Calu3 (cell line): Measurements from ENCODE around the gene COA5. TPM values are rescaled to one million over a fixed set of nuclear protein-coding genes. Genes with fewer than 3 reads are reported as not detected.
A peak's percentile ranks its signal among the peaks of the same experiment; 100 is the strongest.

Experiments used
- BruUV-seq: library from RNA; stranded (reverse); fragments of 400-500 nt; replicated peaks from 2 replicates; lab custom pipeline; 2021; lab: Mats Ljungman, UMichigan
- CTCF ChIA-PET: fragments of 300-600 bp; sonication (Branson Sonifier 250); formaldehyde crosslinking; loops from one replicate; lab custom pipeline; 2022; ENCODE audit warnings: antibody characterized with exemption; lab: Charles Lee
- DNase-seq: peaks from one replicate; pipeline ENCODE4 v3.0.0; 2022
- H3K27ac Mint-ChIP-seq: one replicate; pipeline ENCODE4 v1.8.0; 2022; ENCODE audit warnings: mixed read lengths; ENCODE audit not compliant: unreplicated experiment
- H3K27me3 Mint-ChIP-seq: one replicate; pipeline ENCODE4 v1.8.0; 2022; ENCODE audit warnings: mixed read lengths; ENCODE audit not compliant: unreplicated experiment
- H3K36me3 Mint-ChIP-seq: one replicate; pipeline ENCODE4 v1.8.0; 2022; ENCODE audit warnings: mild to moderate bottlenecking, moderate library complexity, mixed read lengths; ENCODE audit not compliant: insufficient read depth, unreplicated experiment
- H3K4me1 Mint-ChIP-seq: one replicate; pipeline ENCODE4 v1.8.0; 2022; ENCODE audit warnings: mild to moderate bottlenecking, low read depth, mixed read lengths; ENCODE audit not compliant: unreplicated experiment
- H3K4me3 Mint-ChIP-seq: one replicate; pipeline ENCODE4 v1.8.0; 2022; ENCODE audit warnings: mild to moderate bottlenecking, low read depth, moderate library complexity, mixed read lengths; ENCODE audit not compliant: unreplicated experiment
- H3K9me3 Mint-ChIP-seq: one replicate; pipeline ENCODE4 v1.8.0; 2022; ENCODE audit warnings: low read depth, mixed read lengths; ENCODE audit not compliant: unreplicated experiment
- CTCF ChIP-seq: fragments of 200-600 bp; IDR thresholded peaks from one replicate; pipeline ENCODE4 v1.8.0; 2022; ENCODE audit warnings: antibody characterized with exemption; ENCODE audit not compliant: unreplicated experiment
- intact Hi-C: fragments of 100-400 bp; cut with micrococcal nuclease; formaldehyde crosslinking; loops from one replicate; pipeline ENCODE4 v1.10.0; 2022; ENCODE audit not compliant: unreplicated experiment
- total RNA-seq: library from RNA; stranded (reverse); gene quantifications from 2 replicates; pipeline ENCODE4 v1.2.3, GENCODE V29; 2022

The COA5 gene
- total RNA-seq, 1 experiment from 2014 or later, result 24.9 TPM

- Mint-ChIP-seq H3K27me3 (no peaks in the 10 kb centered on the region), H3K36me3 (no peaks in the 10 kb centered on the region), H3K27ac (no peak overlapping the region), H3K4me3 (no peak overlapping the region), H3K4me1 (peaks cover 7% of the 10 kb centered on the region), H3K9me3 (no peaks in the 10 kb centered on the region)
- intact Hi-C loops, result loop anchor here (1.0 kb wide), 2 partner anchors 187 to 416 kb away; no protein-coding TSS in a partner anchor
- no peak for DNase-seq
- CTCF ChIA-PET, result interaction anchor here (0.8 to 1.7 kb wide), 11 partner anchors 41 to 416 kb away, joined by 3 to 25 read pairs (median 5); partner anchors contain the start of genes COA5, CRACDL and UNC50
- TF ChIP-seq CTCF, result no peak
- no TSS peak for BruUV-seq
Measured at GRCh38 chr2:98649992-98650375, 41.7 kb upstream of the COA5 start.

GRCh38 chr2:98649135-98649991 lies 41.1 kb upstream of the COA5 start:
- DNase-seq, result peak; percentile 75
- peak; percentile 94 for TF ChIP-seq CTCF
- no peaks in the 10 kb centered on the region for H3K27me3 Mint-ChIP-seq
- H3K27ac Mint-ChIP-seq, result no peak overlapping the region
- intact Hi-C loops, result loop anchor here (1.0 kb wide), 2 partner anchors 188 to 417 kb away; no protein-coding TSS in a partner anchor
- CTCF ChIA-PET, result interaction anchor here (0.6 to 1.7 kb wide), 13 partner anchors 40 to 429 kb away, joined by 3 to 25 read pairs (median 5); partner anchors contain the start of genes COA5, CRACDL, MGAT4A and UNC50
- no TSS peak for BruUV-seq
- H3K36me3 Mint-ChIP-seq, result no peaks in the 10 kb centered on the region
- H3K4me1 Mint-ChIP-seq, result peaks cover 7% of the 10 kb centered on the region
- H3K4me3 Mint-ChIP-seq, result no peak overlapping the region
- no peaks in the 10 kb centered on the region for H3K9me3 Mint-ChIP-seq

- H3K36me3 Mint-ChIP-seq, result no peaks in the 10 kb centered on the region
- H3K4me1 Mint-ChIP-seq, result peaks cover 7% of the 10 kb centered on the region
- no peak overlapping the region for H3K27ac Mint-ChIP-seq
- no peak for DNase-seq
- CTCF ChIA-PET, result interaction anchor here (1.3 to 1.7 kb wide), 3 partner anchors 82 to 221 kb away, joined by 3 to 6 read pairs (median 5); no protein-coding TSS in a partner anchor
- intact Hi-C loops, result no loop called here
- no peaks in the 10 kb centered on the region for H3K9me3 Mint-ChIP-seq
- no TSS peak for BruUV-seq
- TF ChIP-seq CTCF, result no peak
- H3K4me3 Mint-ChIP-seq, result no peak overlapping the region
- H3K27me3 Mint-ChIP-seq, result no peaks in the 10 kb centered on the region
Measured at GRCh38 chr2:98648451-98648850, 40.1 kb upstream of the COA5 start.

- CTCF ChIA-PET, result no interaction called here
- no TSS peak for BruUV-seq
- intact Hi-C loops, result no loop called here
- H3K9me3 Mint-ChIP-seq, result no peaks in the 10 kb centered on the region
- no peaks in the 10 kb centered on the region for H3K36me3 Mint-ChIP-seq
- H3K4me1 Mint-ChIP-seq, result peaks cover 7% of the 10 kb centered on the region
- H3K27ac Mint-ChIP-seq, result no peak overlapping the region
- no peak for DNase-seq
- TF ChIP-seq CTCF, result no peak
- H3K27me3 Mint-ChIP-seq, result no peaks in the 10 kb centered on the region
- H3K4me3 Mint-ChIP-seq, result no peak overlapping the region
Measured at GRCh38 chr2:98647636-98648035, 39.3 kb upstream of the COA5 start.
